Measurements from ENCODE around the gene HTRA3.
"Not testable (repeated sequence)": the region's sequence is repeated elsewhere in the genome, so short reads cannot be mapped to it uniquely, and the experiment has no call there.

Gene HTRA3

GRCh38 chr4:8335848-8336247 is 66.3 kb downstream of the HTRA3 start:
- TF ChIP-seq ZFX (IDR thresholded peaks at IDR 0.05): no peak
- TF ChIP-seq, protein P1, sequence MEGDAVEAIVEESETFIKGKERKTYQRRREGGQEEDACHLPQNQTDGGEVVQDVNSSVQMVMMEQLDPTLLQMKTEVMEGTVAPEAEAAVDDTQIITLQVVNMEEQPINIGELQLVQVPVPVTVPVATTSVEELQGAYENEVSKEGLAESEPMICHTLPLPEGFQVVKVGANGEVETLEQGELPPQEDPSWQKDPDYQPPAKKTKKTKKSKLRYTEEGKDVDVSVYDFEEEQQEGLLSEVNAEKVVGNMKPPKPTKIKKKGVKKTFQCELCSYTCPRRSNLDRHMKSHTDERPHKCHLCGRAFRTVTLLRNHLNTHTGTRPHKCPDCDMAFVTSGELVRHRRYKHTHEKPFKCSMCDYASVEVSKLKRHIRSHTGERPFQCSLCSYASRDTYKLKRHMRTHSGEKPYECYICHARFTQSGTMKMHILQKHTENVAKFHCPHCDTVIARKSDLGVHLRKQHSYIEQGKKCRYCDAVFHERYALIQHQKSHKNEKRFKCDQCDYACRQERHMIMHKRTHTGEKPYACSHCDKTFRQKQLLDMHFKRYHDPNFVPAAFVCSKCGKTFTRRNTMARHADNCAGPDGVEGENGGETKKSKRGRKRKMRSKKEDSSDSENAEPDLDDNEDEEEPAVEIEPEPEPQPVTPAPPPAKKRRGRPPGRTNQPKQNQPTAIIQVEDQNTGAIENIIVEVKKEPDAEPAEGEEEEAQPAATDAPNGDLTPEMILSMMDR (conservative IDR thresholded peaks at IDR 0.05): no peak
- no peak overlapping the region for H3K27ac ChIP-seq

DNA sequence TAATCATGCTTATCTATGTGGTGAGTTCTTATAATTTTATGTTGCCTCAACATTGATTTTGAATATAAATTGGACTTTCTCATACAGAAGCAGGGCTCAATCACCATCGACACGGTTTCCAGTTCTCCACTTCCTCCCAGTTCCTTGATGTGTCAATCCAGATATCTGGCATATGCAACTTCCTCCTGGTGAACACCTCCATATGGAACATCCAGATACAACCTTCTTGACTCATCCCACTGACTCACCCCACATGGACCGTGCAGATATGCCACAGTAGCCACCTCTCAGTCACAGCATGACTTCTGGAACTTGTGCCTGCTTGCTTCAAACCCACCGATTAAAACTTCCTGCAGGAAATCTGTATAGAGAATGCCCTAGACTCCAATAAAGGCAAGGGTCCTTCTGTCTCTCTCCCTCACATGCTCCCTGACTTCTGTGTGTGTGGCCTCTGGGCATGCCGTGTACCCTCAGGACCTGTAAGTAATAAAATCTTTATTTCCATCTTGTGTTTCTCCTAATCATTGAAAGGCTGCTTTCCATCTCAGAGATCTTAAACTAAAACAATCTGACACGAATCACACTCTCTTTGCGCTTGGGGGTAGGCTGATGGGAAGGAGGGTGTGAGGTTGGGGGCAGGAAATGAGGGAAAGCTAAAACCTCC is 67.0 kb downstream of the HTRA3 start:
- TF ChIP-seq, protein P1 (conservative IDR thresholded peaks at IDR 0.05): no peak
- no peak for TF ChIP-seq ZFX (IDR thresholded peaks at IDR 0.05)
- H3K27ac ChIP-seq: no peak overlapping the region

DNA sequence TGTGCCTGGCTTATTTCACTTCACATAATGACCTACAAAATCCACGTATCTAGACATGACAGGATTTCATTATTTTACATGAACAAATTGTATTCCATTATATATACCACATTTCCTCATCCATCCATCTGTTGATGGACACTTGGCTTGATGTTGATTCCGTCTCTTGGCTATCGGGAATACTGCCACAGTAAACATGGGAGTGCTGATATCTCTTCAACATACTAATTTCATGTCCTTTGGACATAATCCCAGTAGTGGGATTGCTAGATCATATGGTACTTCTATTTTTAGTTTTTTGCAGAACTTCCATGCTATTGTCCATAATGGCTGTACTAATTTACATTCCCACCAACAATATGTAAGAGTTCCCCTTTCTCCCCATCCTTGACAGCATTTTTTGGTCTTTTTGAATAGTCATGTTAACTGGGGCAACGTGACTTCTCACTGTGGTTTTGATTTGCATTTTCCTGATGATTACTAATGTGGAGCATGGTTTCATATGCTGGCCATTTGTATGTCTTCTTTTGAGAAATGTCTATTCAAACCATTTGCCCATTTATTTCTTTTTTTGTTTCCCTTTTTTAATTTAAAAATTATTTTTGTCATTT is 68.9 kb downstream of the HTRA3 start:
- no peak overlapping the region for H3K27ac ChIP-seq
- TF ChIP-seq, protein P1 (conservative IDR thresholded peaks at IDR 0.05): no peak

DNA sequence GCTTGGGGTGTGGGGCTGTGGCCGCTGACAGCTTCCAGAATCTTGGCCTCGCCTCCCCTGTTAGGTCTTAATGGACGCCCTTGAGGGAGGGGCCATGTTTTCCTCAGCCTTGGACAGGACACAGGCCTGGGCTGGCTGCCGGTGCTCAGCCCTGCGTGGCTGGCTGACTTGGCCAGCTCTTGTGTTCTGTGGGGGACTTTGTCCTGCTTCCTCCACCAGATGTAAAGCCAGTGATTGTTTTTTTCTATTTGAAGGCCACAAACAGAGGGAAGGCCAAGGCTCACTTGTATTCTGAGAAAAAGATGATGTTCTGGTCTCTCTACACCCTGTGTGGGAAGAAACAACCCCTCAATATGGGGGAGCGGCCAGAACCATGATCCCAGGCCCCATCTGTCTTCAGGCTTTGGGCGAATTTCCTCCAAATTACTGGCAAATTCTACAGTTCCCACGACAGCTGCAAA is 71.3 kb downstream of the HTRA3 start:
- no peak overlapping the region for H3K27ac ChIP-seq
- TF ChIP-seq, protein P1 (conservative IDR thresholded peaks at IDR 0.05): no peak
- TF ChIP-seq ZFX (IDR thresholded peaks at IDR 0.05): no peak

DNA sequence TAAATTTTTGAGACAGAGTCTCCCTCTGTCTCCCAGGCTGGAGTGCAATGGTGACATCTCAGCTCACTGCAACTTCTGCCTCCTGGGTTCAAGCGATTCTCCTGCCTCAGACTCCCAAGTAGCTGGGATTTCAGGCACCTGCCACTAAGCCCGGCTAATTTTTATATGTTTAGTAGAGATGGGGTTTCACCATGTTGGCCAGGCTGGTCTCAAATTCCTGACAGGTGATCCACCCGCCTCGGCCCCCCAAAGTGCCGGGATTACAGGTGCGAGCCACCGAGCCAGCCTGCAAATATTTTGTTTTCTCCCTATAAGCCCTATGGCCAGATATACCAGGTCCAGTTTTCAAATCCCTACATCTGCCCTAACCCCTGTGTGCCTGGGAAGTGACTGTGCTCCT is 71.7 kb downstream of the HTRA3 start:
- H3K27ac ChIP-seq: not testable (repeated sequence)

GRCh38 chr4:8341691-8342090 is 72.1 kb downstream of the HTRA3 start:
- no peak overlapping the region for H3K27ac ChIP-seq

GRCh38 chr4:8342651-8343261 is 73.2 kb downstream of the HTRA3 start:
- no peak for TF ChIP-seq ZFX (IDR thresholded peaks at IDR 0.05)
- TF ChIP-seq, protein P1 (conservative IDR thresholded peaks at IDR 0.05): no peak
- no peak overlapping the region for H3K27ac ChIP-seq

More at GRCh38 chr4:8341691-8342090, 72.1 kb downstream of the HTRA3 start:
- TF ChIP-seq, protein P1 (conservative IDR thresholded peaks at IDR 0.05): no peak
- TF ChIP-seq ZFX (IDR thresholded peaks at IDR 0.05): no peak
